B cell (primary cell): ENCODE measurements around the gene DHDDS.

ENCODE experiments used
- CTCF ChIP-seq: fragments of 200-600 bp; IDR thresholded peaks from one replicate; pipeline ENCODE4 v1.8.0; 2022; ENCODE audit warnings: antibody characterized with exemption, mild to moderate bottlenecking
- EZH2 ChIP-seq: IDR thresholded peaks from 2 replicates; pipeline ENCODE4 v1.6.1; 2012; ENCODE audit warnings: borderline replicate concordance, low read depth, mild to moderate bottlenecking, moderate library complexity, low read length; ENCODE audit not compliant: insufficient read depth, poor library complexity, severe bottlenecking

GRCh38 chr1:26411624-26412074, 20.5 kb upstream of the DHDDS start:
- TF ChIP-seq EZH2 (no peak), CTCF (no peak)
